DND-41 (cell line): ENCODE data around the gene PPP2R1A.
A peak's percentile ranks its signal among the peaks of the same experiment; 100 is the strongest.

Experiments used
- ATAC-seq: fragments of 200-7000 bp; cut with Tn5 transposase; 3 replicates; pipeline ENCODE4 v1.9.1; 2021; ENCODE audit warnings: low read depth; ENCODE audit not compliant: insufficient read depth
- DNase-seq: peaks from one replicate; pipeline ENCODE4 v3.0.0-alpha.2; 2020
- H2AFZ ChIP-seq: 2 replicates; pipeline ENCODE4 v1.6.0; 2012; ENCODE audit warnings: low read depth, low read length
- H3K27ac ChIP-seq: 2 replicates; pipeline ENCODE4 v1.5.1; 2012; ENCODE audit warnings: low read length, inconsistent platforms
- H3K27me3 ChIP-seq: fragments of 200-600 bp; sonication (generic); 2 replicates; pipeline ENCODE4 v1.6.0; 2012; ENCODE audit warnings: low read length, mild to moderate bottlenecking, inconsistent platforms; ENCODE audit not compliant: insufficient read depth, poor library complexity
- H3K36me3 ChIP-seq: 2 replicates; pipeline ENCODE4 v1.5.1; 2012; ENCODE audit warnings: low read length, inconsistent platforms; ENCODE audit not compliant: insufficient read depth
- H3K4me1 ChIP-seq: 2 replicates; pipeline ENCODE4 v1.5.1; 2012; ENCODE audit warnings: mild to moderate bottlenecking, low read length; ENCODE audit not compliant: insufficient read depth
- H3K4me2 ChIP-seq: 2 replicates; pipeline ENCODE4 v1.6.0; 2012; ENCODE audit warnings: mild to moderate bottlenecking, moderate library complexity, low read length, inconsistent platforms; ENCODE audit not compliant: insufficient read depth
- H3K4me3 ChIP-seq, 2 experiments: fragments of 200-600 bp in 1 of 2; shearing (Covaris generic) in 1 of 2; 2 replicates each; pipeline ENCODE4 v1.5.1; 2012 to 2016; ENCODE audit warnings: inconsistent platforms in 2 of 2, low read length in 2 of 2, mild to moderate bottlenecking in 2 of 2, low read depth in 1 of 2, moderate library complexity in 1 of 2
- H3K79me2 ChIP-seq: 2 replicates; pipeline ENCODE4 v1.6.0; 2012; ENCODE audit warnings: low read length, inconsistent platforms; ENCODE audit not compliant: insufficient read depth
- H3K9ac ChIP-seq: 2 replicates; pipeline ENCODE4 v1.6.0; 2012; ENCODE audit warnings: low read depth, mild to moderate bottlenecking, inconsistent platforms, low read length, moderate library complexity
- H3K9me3 ChIP-seq: 2 replicates; pipeline ENCODE4 v1.5.1; 2012; ENCODE audit warnings: low read length, moderate library complexity, mild to moderate bottlenecking, inconsistent platforms; ENCODE audit not compliant: insufficient read depth, severe bottlenecking
- H4K20me1 ChIP-seq: 2 replicates; pipeline ENCODE4 v1.6.0; 2012; ENCODE audit warnings: low read length; ENCODE audit not compliant: insufficient read depth
- EZH2 ChIP-seq: IDR thresholded peaks from 3 replicates; pipeline ENCODE4 v1.6.1; 2012; ENCODE audit warnings: borderline replicate concordance, low read depth, mild to moderate bottlenecking, moderate library complexity, low read length, inconsistent platforms; ENCODE audit not compliant: severe bottlenecking
- TF ChIP-seq, protein P1 (sequence below): IDR thresholded peaks from 2 replicates; pipeline ENCODE4 v1.5.1; 2012; ENCODE audit warnings: borderline replicate concordance, low read length, moderate library complexity, mild to moderate bottlenecking; ENCODE audit not compliant: poor library complexity, severe bottlenecking; ENCODE audit errors: extremely low read depth

The PPP2R1A gene

GRCh38 chr19:52190487-52191293 is 838 bp downstream of the PPP2R1A start:
- Histone ChIP-seq H3K36me3 (peaks cover 48% of the 10 kb centered on the region), H4K20me1 (peaks cover 44% of the 10 kb centered on the region), H3K4me2 (peak overlapping the region; percentile 87), H2AFZ (peak overlapping the region; percentile 76), H3K79me2 (peaks cover 62% of the 10 kb centered on the region), H3K4me1 (peaks cover 31% of the 10 kb centered on the region), H3K27ac (peak overlapping the region; percentile 91), H3K9me3 (no peaks in the 10 kb centered on the region), H3K9ac (peak overlapping the region; percentile 70), H3K27me3 (no peaks in the 10 kb centered on the region), H3K4me3 (peak overlapping the region; percentile 68 to 91)
- TF ChIP-seq, protein P1, sequence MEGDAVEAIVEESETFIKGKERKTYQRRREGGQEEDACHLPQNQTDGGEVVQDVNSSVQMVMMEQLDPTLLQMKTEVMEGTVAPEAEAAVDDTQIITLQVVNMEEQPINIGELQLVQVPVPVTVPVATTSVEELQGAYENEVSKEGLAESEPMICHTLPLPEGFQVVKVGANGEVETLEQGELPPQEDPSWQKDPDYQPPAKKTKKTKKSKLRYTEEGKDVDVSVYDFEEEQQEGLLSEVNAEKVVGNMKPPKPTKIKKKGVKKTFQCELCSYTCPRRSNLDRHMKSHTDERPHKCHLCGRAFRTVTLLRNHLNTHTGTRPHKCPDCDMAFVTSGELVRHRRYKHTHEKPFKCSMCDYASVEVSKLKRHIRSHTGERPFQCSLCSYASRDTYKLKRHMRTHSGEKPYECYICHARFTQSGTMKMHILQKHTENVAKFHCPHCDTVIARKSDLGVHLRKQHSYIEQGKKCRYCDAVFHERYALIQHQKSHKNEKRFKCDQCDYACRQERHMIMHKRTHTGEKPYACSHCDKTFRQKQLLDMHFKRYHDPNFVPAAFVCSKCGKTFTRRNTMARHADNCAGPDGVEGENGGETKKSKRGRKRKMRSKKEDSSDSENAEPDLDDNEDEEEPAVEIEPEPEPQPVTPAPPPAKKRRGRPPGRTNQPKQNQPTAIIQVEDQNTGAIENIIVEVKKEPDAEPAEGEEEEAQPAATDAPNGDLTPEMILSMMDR = no peak
- no peak for TF ChIP-seq EZH2
- no peak for ATAC-seq
- DNase-seq = no peak

DNA sequence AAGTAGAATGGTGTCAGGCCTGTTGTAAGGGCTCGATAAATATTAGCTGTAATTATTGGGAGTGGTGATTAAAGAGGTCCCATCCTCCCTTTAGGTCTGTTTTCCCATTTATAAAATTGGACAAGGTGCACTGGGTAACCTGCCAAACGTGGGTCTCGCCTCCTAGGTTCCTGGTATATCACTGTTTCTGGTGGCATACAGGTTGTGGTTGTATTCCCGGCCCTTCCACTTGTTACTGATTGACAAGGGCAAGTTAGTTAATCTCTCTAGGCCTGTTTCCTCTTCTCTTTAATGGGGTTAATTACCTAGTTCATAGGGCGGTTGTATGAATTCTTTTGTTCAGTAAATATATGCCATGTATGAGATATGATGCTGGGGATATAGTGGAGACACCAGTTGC is 1.5 kb downstream of the PPP2R1A start:
- peaks cover 51% of the 10 kb centered on the region for H4K20me1 ChIP-seq
- H3K36me3 ChIP-seq = peaks cover 55% of the 10 kb centered on the region
- no peak overlapping the region for H2AFZ ChIP-seq
- peaks cover 69% of the 10 kb centered on the region for H3K79me2 ChIP-seq
- peak overlapping the region; percentile 68 to 91; a peak in 3 of 4 replicates for H3K4me3 ChIP-seq
- TF ChIP-seq, protein P1 = no peak
- TF ChIP-seq EZH2 = no peak
- H3K9me3 ChIP-seq = no peaks in the 10 kb centered on the region
- H3K27ac ChIP-seq = peak overlapping the region; percentile 91
- ATAC-seq = no peak
- H3K4me2 ChIP-seq = peak overlapping the region; percentile 87
- DNase-seq = no peak
- H3K4me1 ChIP-seq = peaks cover 31% of the 10 kb centered on the region
- no peaks in the 10 kb centered on the region for H3K27me3 ChIP-seq
- H3K9ac ChIP-seq = peak overlapping the region; percentile 70

DNA sequence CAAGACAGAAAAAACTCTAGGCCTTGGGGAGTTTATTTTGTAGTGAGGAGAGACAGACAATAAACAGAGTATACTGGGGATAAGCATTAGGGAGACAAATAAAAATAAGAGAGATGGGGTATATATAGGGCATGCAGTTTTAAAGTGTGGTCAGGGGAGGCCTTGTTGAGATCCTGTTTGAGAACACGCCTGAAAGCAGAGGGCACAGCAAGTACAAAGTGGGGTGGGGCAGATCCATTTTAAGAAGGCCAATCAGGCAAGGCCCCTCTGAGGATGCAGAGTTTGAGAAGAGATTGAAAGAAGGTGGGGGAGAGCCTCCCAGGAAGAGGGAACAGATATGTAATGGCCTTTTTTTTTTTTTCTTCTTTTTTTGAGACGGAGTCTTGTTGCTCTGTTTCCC is 2.1 kb downstream of the PPP2R1A start:
- H3K79me2 ChIP-seq = peaks cover 75% of the 10 kb centered on the region
- no peak for DNase-seq
- ATAC-seq = no peak
- peak overlapping the region in 1 of 2 experiments; percentile 68; a peak in 2 of 4 replicates for H3K4me3 ChIP-seq
- H3K4me1 ChIP-seq = peaks cover 31% of the 10 kb centered on the region
- no peaks in the 10 kb centered on the region for H3K9me3 ChIP-seq
- peak overlapping the region; percentile 70; the same call in 1 of the 2 replicates for H3K9ac ChIP-seq
- peaks cover 57% of the 10 kb centered on the region for H4K20me1 ChIP-seq
- H3K4me2 ChIP-seq = peak overlapping the region; percentile 87
- peaks cover 60% of the 10 kb centered on the region for H3K36me3 ChIP-seq
- no peak for TF ChIP-seq EZH2
- TF ChIP-seq, protein P1 = no peak
- no peaks in the 10 kb centered on the region for H3K27me3 ChIP-seq
- no peak overlapping the region for H3K27ac ChIP-seq
- no peak overlapping the region for H2AFZ ChIP-seq
